DMS53 treated with DMSO at 0.1 percent for 48 hours (cell line): ENCODE measurements around the gene DENND1A.
A peak's percentile ranks its signal among the peaks of the same experiment; 100 is the strongest.

Experiments
- DNase-seq: peaks from one replicate; lab custom pipeline; 2025; ENCODE audit not compliant: unreplicated experiment; lab: John Stamatoyannopoulos, UW

Gene DENND1A

GRCh38 chr9:123599781-123600180 lies 330.1 kb downstream of the DENND1A start:
- no peak for DNase-seq

- no peak for DNase-seq
These were observed 331.9 kb downstream of the DENND1A start for GRCh38 chr9:123597876-123598556.

- DNase-seq, result no peak
These were observed 332.9 kb downstream of the DENND1A start for GRCh38 chr9:123597048-123597447.

- DNase-seq, result no peak
These were observed 338.6 kb downstream of the DENND1A start for GRCh38 chr9:123591283-123591682.

GRCh38 chr9:123590499-123590898 lies 339.4 kb downstream of the DENND1A start:
- no peak for DNase-seq

- DNase-seq, result no peak
These were observed 340.3 kb downstream of the DENND1A start for GRCh38 chr9:123589361-123590239.

- peak; percentile 62 for DNase-seq
These were observed 343.7 kb downstream of the DENND1A start for GRCh38 chr9:123586275-123586674.

- DNase-seq, result no peak
These were observed 345.4 kb downstream of the DENND1A start for GRCh38 chr9:123584202-123585176.

GRCh38 chr9:123583646-123584045 lies 346.3 kb downstream of the DENND1A start:
- no peak for DNase-seq

- DNase-seq, result no peak
These were observed 358.7 kb downstream of the DENND1A start for GRCh38 chr9:123571240-123571639.

- DNase-seq, result no peak
These were observed 360.9 kb downstream of the DENND1A start for GRCh38 chr9:123568691-123569688.

GRCh38 chr9:123567013-123567412 lies 362.9 kb downstream of the DENND1A start:
- no peak for DNase-seq

GRCh38 chr9:123564652-123565051 lies 365.3 kb downstream of the DENND1A start:
- no peak for DNase-seq

- no peak for DNase-seq
These were observed 367.0 kb downstream of the DENND1A start for GRCh38 chr9:123562844-123563346.

- peak; percentile 22 for DNase-seq
These were observed 368.9 kb downstream of the DENND1A start for GRCh38 chr9:123561046-123561445.

- no peak for DNase-seq
These were observed 373.2 kb downstream of the DENND1A start for GRCh38 chr9:123556464-123557435.

GRCh38 chr9:123555646-123556045 lies 374.3 kb downstream of the DENND1A start:
- no peak for DNase-seq

GRCh38 chr9:123552530-123552929 lies 377.4 kb downstream of the DENND1A start:
- DNase-seq, result no peak

- no peak for DNase-seq
These were observed 378.2 kb downstream of the DENND1A start for GRCh38 chr9:123551734-123552133.
